MM.1S (cell line): Measurements from ENCODE around the gene ZBTB5.

Experiments used
- DNase-seq: peaks from one replicate; pipeline ENCODE4 v3.0.0-alpha.2; 2015
- H2AFZ ChIP-seq: fragments of 300-600 bp; sonication (generic); 2 replicates; pipeline ENCODE4 v1.6.0; 2016; ENCODE audit warnings: antibody characterized with exemption, low read length
- H3F3A ChIP-seq: fragments of 300-600 bp; sonication (generic); 2 replicates; pipeline ENCODE4 v1.6.1; 2016; ENCODE audit warnings: mild to moderate bottlenecking, antibody characterized with exemption, low read length, moderate library complexity, mixed read lengths; ENCODE audit not compliant: insufficient read depth
- H3K27ac ChIP-seq: fragments of 300-600 bp; sonication (generic); 2 replicates; pipeline ENCODE4 v1.5.1; 2016; ENCODE audit warnings: mild to moderate bottlenecking, low read length
- H3K27me3 ChIP-seq: fragments of 300-600 bp; sonication (generic); replicated peaks from 2 replicates; pipeline ENCODE4 v1.6.0; 2016; ENCODE audit warnings: low read length; ENCODE audit not compliant: insufficient read depth
- H3K36me3 ChIP-seq: fragments of 300-600 bp; sonication (generic); replicated peaks from 2 replicates; pipeline ENCODE4 v1.6.1; 2016; ENCODE audit warnings: mild to moderate bottlenecking, low read length, mixed read lengths; ENCODE audit not compliant: insufficient read depth
- H3K4me1 ChIP-seq: fragments of 300-600 bp; sonication (generic); 2 replicates; pipeline ENCODE4 v1.6.1; 2016; ENCODE audit warnings: low read length, mixed read lengths
- H3K4me2 ChIP-seq: fragments of 300-600 bp; sonication (generic); 2 replicates; pipeline ENCODE4 v1.6.0; 2016; ENCODE audit warnings: low read depth, low read length
- H3K4me3 ChIP-seq: fragments of 300-600 bp; sonication (generic); 2 replicates; pipeline ENCODE4 v1.5.1; 2016; ENCODE audit warnings: low read length, mixed read lengths
- H3K79me2 ChIP-seq: fragments of 300-600 bp; sonication (generic); 2 replicates; pipeline ENCODE4 v1.6.1; 2016; ENCODE audit warnings: mixed run types, low read length, mixed read lengths
- H3K9ac ChIP-seq: fragments of 300-600 bp; sonication (generic); 2 replicates; pipeline ENCODE4 v1.6.1; 2016; ENCODE audit warnings: low read length, mixed read lengths
- H3K9me2 ChIP-seq: fragments of 300-600 bp; sonication (generic); replicated peaks from 2 replicates; pipeline ENCODE4 v1.6.1; 2016; ENCODE audit warnings: mild to moderate bottlenecking, low read length, mixed read lengths; ENCODE audit not compliant: insufficient read depth
- H3K9me3 ChIP-seq: fragments of 300-600 bp; sonication (generic); replicated peaks from 2 replicates; pipeline ENCODE4 v1.6.1; 2016; ENCODE audit warnings: mild to moderate bottlenecking, low read length, mixed read lengths; ENCODE audit not compliant: insufficient read depth
- H4K20me1 ChIP-seq: fragments of 300-600 bp; sonication (generic); 2 replicates; pipeline ENCODE4 v1.6.1; 2016; ENCODE audit warnings: mild to moderate bottlenecking, low read length, moderate library complexity, mixed read lengths; ENCODE audit not compliant: insufficient read depth
- EZH2 ChIP-seq: fragments of 300-600 bp; sonication (generic); optimal IDR thresholded peaks from 2 replicates; pipeline ENCODE3; 2017; ENCODE audit warnings: low read depth, mild to moderate bottlenecking, antibody characterized with exemption, low read length, mixed read lengths
- EZH2phosphoT487 ChIP-seq: fragments of 300-600 bp; sonication (generic); IDR thresholded peaks from 2 replicates; pipeline ENCODE4 v1.6.1; 2018; ENCODE audit warnings: antibody characterized with exemption, low read length
- TF ChIP-seq, protein P1 (sequence below): fragments of 300-600 bp; sonication (generic); IDR thresholded peaks from 2 replicates; pipeline ENCODE4 v1.5.1; 2016; ENCODE audit warnings: antibody characterized with exemption, low read length, mixed read lengths

ZBTB5 gene

GRCh38 chr9:37424686-37425297 lies 40.5 kb downstream of the ZBTB5 start:
- DNase-seq = no peak
- H3K9me3 ChIP-seq = no peaks in the 10 kb centered on the region
- 0 out of 2 replicates have a peak, but pooled peaks cover 3% of the 10 kb centered on the region for H3F3A ChIP-seq
- H2AFZ ChIP-seq = no peak overlapping the region
- no peaks in the 10 kb centered on the region for H3K36me3 ChIP-seq
- no peak for TF ChIP-seq EZH2
- TF ChIP-seq, protein P1, sequence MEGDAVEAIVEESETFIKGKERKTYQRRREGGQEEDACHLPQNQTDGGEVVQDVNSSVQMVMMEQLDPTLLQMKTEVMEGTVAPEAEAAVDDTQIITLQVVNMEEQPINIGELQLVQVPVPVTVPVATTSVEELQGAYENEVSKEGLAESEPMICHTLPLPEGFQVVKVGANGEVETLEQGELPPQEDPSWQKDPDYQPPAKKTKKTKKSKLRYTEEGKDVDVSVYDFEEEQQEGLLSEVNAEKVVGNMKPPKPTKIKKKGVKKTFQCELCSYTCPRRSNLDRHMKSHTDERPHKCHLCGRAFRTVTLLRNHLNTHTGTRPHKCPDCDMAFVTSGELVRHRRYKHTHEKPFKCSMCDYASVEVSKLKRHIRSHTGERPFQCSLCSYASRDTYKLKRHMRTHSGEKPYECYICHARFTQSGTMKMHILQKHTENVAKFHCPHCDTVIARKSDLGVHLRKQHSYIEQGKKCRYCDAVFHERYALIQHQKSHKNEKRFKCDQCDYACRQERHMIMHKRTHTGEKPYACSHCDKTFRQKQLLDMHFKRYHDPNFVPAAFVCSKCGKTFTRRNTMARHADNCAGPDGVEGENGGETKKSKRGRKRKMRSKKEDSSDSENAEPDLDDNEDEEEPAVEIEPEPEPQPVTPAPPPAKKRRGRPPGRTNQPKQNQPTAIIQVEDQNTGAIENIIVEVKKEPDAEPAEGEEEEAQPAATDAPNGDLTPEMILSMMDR = no peak
- no peak for TF ChIP-seq EZH2phosphoT487
- H3K4me2 ChIP-seq = no peak overlapping the region
- no peaks in the 10 kb centered on the region for H3K9me2 ChIP-seq
- H3K27ac ChIP-seq = no peak overlapping the region
- no peaks in the 10 kb centered on the region for H4K20me1 ChIP-seq
- no peaks in the 10 kb centered on the region for H3K27me3 ChIP-seq
- H3K4me3 ChIP-seq = no peak overlapping the region
- peaks cover 9% of the 10 kb centered on the region for H3K4me1 ChIP-seq
- H3K79me2 ChIP-seq = peaks cover 24% of the 10 kb centered on the region
- H3K9ac ChIP-seq = no peak overlapping the region

DNA sequence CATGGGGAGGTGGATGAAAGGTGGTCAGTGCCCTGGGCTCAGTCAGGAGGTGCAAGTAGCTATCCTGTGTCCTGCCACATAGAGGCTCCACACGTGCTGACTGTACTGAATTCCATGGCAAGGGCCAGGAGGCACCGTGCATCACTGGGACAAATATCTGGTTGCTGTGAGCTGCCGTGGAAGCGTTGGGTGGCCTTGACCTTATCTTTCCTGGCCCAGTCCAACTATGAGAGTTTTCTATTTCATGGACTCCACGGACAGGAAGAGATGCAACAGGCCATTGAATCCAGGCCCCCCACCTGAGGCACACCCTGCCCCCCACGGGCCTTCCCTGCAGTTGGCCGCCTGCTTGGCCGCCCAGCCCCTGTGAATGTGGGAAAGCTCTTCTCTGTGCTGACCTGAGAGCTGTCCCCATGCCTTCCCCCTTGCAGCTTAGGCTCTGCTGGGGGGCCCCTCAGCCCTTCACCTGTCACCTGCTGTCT lies 41.0 kb downstream of the ZBTB5 start:
- H3K4me3 ChIP-seq = no peak overlapping the region
- H3K9me3 ChIP-seq = no peaks in the 10 kb centered on the region
- H3K79me2 ChIP-seq = peaks cover 24% of the 10 kb centered on the region
- H2AFZ ChIP-seq = no peak overlapping the region
- no peak overlapping the region for H3K9ac ChIP-seq
- H4K20me1 ChIP-seq = no peaks in the 10 kb centered on the region
- H3K9me2 ChIP-seq = no peaks in the 10 kb centered on the region
- no peak overlapping the region for H3K4me2 ChIP-seq
- TF ChIP-seq, protein P1 = no peak
- no peaks in the 10 kb centered on the region for H3K36me3 ChIP-seq
- no peak for DNase-seq
- H3F3A ChIP-seq = 0 out of 2 replicates have a peak, but pooled peaks cover 3% of the 10 kb centered on the region
- H3K4me1 ChIP-seq = peaks cover 9% of the 10 kb centered on the region
- no peaks in the 10 kb centered on the region for H3K27me3 ChIP-seq
- no peak overlapping the region for H3K27ac ChIP-seq

DNA sequence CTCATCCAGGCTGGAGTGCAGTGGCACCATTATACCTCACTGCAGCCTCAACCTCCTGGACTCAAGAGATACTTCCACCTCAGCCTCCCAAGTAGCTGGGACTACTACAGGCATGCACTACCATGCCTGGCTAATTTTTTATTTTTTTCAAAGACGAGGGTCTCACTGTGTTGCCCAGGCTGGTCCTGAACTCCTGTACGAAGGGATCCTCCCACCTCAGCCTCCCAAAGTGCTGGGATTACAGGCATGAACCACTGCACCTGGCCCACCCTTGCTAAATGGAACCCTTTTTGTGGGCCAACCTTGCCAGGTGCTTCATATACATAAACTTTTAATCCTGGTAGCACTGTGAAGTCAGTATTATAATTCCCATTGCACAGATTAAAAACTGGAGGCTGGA lies 41.7 kb downstream of the ZBTB5 start:
- no peak for TF ChIP-seq EZH2phosphoT487
- TF ChIP-seq, protein P1 = no peak
- Histone ChIP-seq H3K9me2 (no peaks in the 10 kb centered on the region), H2AFZ (no peak overlapping the region), H3K36me3 (no peaks in the 10 kb centered on the region), H3K27me3 (no peaks in the 10 kb centered on the region), H3K79me2 (peaks cover 24% of the 10 kb centered on the region), H3K9me3 (no peaks in the 10 kb centered on the region), H3K9ac (peak overlapping the region; percentile 80; the same call in 1 of the 2 replicates), H3K27ac (no peak overlapping the region), H3F3A (0 out of 2 replicates have a peak, but pooled peaks cover 3% of the 10 kb centered on the region), H3K4me2 (peak overlapping the region; percentile 83; the same call in 1 of the 2 replicates), H3K4me3 (peak overlapping the region; percentile 96), H3K4me1 (peaks cover 9% of the 10 kb centered on the region), H4K20me1 (no peaks in the 10 kb centered on the region)
- no peak for DNase-seq
